ENCODE results near the gene NUPR1. TPM values are rescaled to one million over a fixed set of nuclear protein-coding genes. Genes with fewer than 3 reads are reported as not detected.

NUPR1 gene
- total RNA-seq, 1 experiment from 2014 or later = 2.2 TPM

GRCh38 chr16:28495098-28495793 is 43.5 kb downstream of the NUPR1 start:
- H3K9me3 ChIP-seq (ENCODE audit: control insufficient read depth in 1 of 2, insufficient read depth in 1 of 2, low read depth in 1 of 2, low read length in 2 of 2) = no peaks in the 10 kb centered on the region
- DNase-seq (ENCODE audit: low read depth, low spot score) (no peak), ATAC-seq (no peak)
- intact Hi-C loops (cut with micrococcal nuclease) = no loop called here
- TF ChIP-seq EZH2 (IDR thresholded peaks at IDR 0.05) (no peak), FOSL1 (IDR thresholded peaks at IDR 0.05; ENCODE audit: low read depth) (no peak), CTCF (IDR thresholded peaks at IDR 0.05 in 2 of 3, conservative IDR thresholded peaks at IDR 0.05 in 1 of 3; ENCODE audit: borderline replicate concordance in 1 of 3, insufficient read depth in 1 of 3, low read depth in 2 of 3, low read length in 2 of 3) (no peak)
- no peak overlapping the region for H2AFZ ChIP-seq (ENCODE audit: low read depth, low read length, poor library complexity, severe bottlenecking)
- H3K27me3 ChIP-seq (ENCODE audit: insufficient read depth, low read length) = no peaks in the 10 kb centered on the region
- no peak overlapping the region for H3K27ac ChIP-seq (ENCODE audit: low read depth, low read length)
- H3K4me2 ChIP-seq (ENCODE audit: low read length) = no peak overlapping the region
- no TSS peak for BruUV-seq (replicated peaks)
- peaks cover 0 to 12% of the 10 kb centered on the region in 2 experiments; a peak in 2 of 4 replicates for H3K4me1 ChIP-seq (ENCODE audit: control insufficient read depth in 1 of 2, insufficient read depth in 2 of 2, low read length in 2 of 2)
- no peaks in the 10 kb centered on the region for H3K36me3 ChIP-seq (ENCODE audit: control insufficient read depth in 1 of 2, insufficient read depth in 2 of 2, low read length in 2 of 2)
- ChIA-PET CTCF (no interaction called here), RAD21 (ENCODE audit: low non-redundant PET in 1 of 2, low total read pairs in 2 of 2, uncharacterized antibody in 2 of 2, unreplicated experiment in 2 of 2) (no interaction called here), POLR2A (no interaction called here)
- H3K4me3 ChIP-seq (replicated peaks in 1 of 2; ENCODE audit: low read depth in 1 of 2, low read length in 2 of 2) = no peak overlapping the region
- no peak overlapping the region for H3K9ac ChIP-seq (ENCODE audit: low read length)
- no peaks in the 10 kb centered on the region for H4K20me1 ChIP-seq (ENCODE audit: insufficient read depth)
- no peaks in the 10 kb centered on the region for H3K9me2 ChIP-seq (ENCODE audit: insufficient read depth)
- H3K79me2 ChIP-seq (ENCODE audit: insufficient read depth, low read length) = peaks cover 4% of the 10 kb centered on the region; the same call in 1 of the 2 replicates

GRCh38 chr16:28494121-28494851 is 44.5 kb downstream of the NUPR1 start, which contains the start of gene APOBR:
TSS of gene APOBR (plus strand) at chr16:28494643. CDS start at chr16:28494682, 39 bp downstream.
- intact Hi-C loops (cut with micrococcal nuclease) = no loop called here
- ChIA-PET CTCF (no interaction called here), POLR2A (no interaction called here), RAD21 (ENCODE audit: low non-redundant PET in 1 of 2, low total read pairs in 2 of 2, uncharacterized antibody in 2 of 2, unreplicated experiment in 2 of 2) (no interaction called here)
- H3K4me2 ChIP-seq (ENCODE audit: low read length) = no peak within 1 kb of the TSS
- no TSS peak for BruUV-seq (replicated peaks)
- H3K9ac ChIP-seq (ENCODE audit: low read length) = no peak within 1 kb of the TSS
- H3K27me3 ChIP-seq (ENCODE audit: insufficient read depth, low read length) = no peaks in the 10 kb centered on the region
- no peaks in the 10 kb centered on the region; a peak in 1 of 4 replicates for H3K36me3 ChIP-seq (ENCODE audit: control insufficient read depth in 1 of 2, insufficient read depth in 2 of 2, low read length in 2 of 2)
- H3K27ac ChIP-seq (ENCODE audit: low read depth, low read length) = no peak within 1 kb of the TSS
- peaks cover 0 to 12% of the 10 kb centered on the region in 2 experiments; a peak in 2 of 4 replicates for H3K4me1 ChIP-seq (ENCODE audit: control insufficient read depth in 1 of 2, insufficient read depth in 2 of 2, low read length in 2 of 2)
- no peaks in the 10 kb centered on the region for H4K20me1 ChIP-seq (ENCODE audit: insufficient read depth)
- no peaks in the 10 kb centered on the region for H3K9me3 ChIP-seq (ENCODE audit: control insufficient read depth in 1 of 2, insufficient read depth in 1 of 2, low read depth in 1 of 2, low read length in 2 of 2)
- ATAC-seq (no peak), DNase-seq (ENCODE audit: low read depth, low spot score) (no peak)
- H3K79me2 ChIP-seq (ENCODE audit: insufficient read depth, low read length) = peaks cover 4% of the 10 kb centered on the region; the same call in 1 of the 2 replicates
- H3K4me3 ChIP-seq (replicated peaks in 1 of 2; ENCODE audit: low read depth in 1 of 2, low read length in 2 of 2) = no peak within 1 kb of the TSS
- H3K9me2 ChIP-seq (ENCODE audit: insufficient read depth) = no peaks in the 10 kb centered on the region
- no peak within 1 kb of the TSS for H2AFZ ChIP-seq (ENCODE audit: low read depth, low read length, poor library complexity, severe bottlenecking)
- TF ChIP-seq, protein P1, sequence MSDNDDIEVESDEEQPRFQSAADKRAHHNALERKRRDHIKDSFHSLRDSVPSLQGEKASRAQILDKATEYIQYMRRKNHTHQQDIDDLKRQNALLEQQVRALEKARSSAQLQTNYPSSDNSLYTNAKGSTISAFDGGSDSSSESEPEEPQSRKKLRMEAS (IDR thresholded peaks at IDR 0.05) = no peak
- no peak for TF ChIP-seq CEBPB (IDR thresholded peaks at IDR 0.05; ENCODE audit: low read depth)
- TF ChIP-seq ZFX (IDR thresholded peaks at IDR 0.05) = no peak
- no peak for TF ChIP-seq ATF3 (IDR thresholded peaks at IDR 0.05)
- TF ChIP-seq SIN3A (IDR thresholded peaks at IDR 0.05; ENCODE audit: low read depth) = no peak
- no peak for TF ChIP-seq JUND (IDR thresholded peaks at IDR 0.05)
- no peak for TF ChIP-seq RAD21 (IDR thresholded peaks at IDR 0.05; ENCODE audit: low read depth)
- no peak for TF ChIP-seq EZH2phosphoT487 (IDR thresholded peaks at IDR 0.05; ENCODE audit: borderline replicate concordance)
- no peak for TF ChIP-seq POLR2AphosphoS5 (IDR thresholded peaks at IDR 0.05; ENCODE audit: low read depth, low read length)
- TF ChIP-seq, protein P2, sequence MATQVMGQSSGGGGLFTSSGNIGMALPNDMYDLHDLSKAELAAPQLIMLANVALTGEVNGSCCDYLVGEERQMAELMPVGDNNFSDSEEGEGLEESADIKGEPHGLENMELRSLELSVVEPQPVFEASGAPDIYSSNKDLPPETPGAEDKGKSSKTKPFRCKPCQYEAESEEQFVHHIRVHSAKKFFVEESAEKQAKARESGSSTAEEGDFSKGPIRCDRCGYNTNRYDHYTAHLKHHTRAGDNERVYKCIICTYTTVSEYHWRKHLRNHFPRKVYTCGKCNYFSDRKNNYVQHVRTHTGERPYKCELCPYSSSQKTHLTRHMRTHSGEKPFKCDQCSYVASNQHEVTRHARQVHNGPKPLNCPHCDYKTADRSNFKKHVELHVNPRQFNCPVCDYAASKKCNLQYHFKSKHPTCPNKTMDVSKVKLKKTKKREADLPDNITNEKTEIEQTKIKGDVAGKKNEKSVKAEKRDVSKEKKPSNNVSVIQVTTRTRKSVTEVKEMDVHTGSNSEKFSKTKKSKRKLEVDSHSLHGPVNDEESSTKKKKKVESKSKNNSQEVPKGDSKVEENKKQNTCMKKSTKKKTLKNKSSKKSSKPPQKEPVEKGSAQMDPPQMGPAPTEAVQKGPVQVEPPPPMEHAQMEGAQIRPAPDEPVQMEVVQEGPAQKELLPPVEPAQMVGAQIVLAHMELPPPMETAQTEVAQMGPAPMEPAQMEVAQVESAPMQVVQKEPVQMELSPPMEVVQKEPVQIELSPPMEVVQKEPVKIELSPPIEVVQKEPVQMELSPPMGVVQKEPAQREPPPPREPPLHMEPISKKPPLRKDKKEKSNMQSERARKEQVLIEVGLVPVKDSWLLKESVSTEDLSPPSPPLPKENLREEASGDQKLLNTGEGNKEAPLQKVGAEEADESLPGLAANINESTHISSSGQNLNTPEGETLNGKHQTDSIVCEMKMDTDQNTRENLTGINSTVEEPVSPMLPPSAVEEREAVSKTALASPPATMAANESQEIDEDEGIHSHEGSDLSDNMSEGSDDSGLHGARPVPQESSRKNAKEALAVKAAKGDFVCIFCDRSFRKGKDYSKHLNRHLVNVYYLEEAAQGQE (IDR thresholded peaks at IDR 0.05; ENCODE audit: low read depth) = no peak

Measured in HCT116 (cell line).